HG03108 (cell line): Measurements from ENCODE around the gene MN1.

Experiments used
- ATAC-seq: cut with Tn5 transposase; IDR thresholded peaks from one replicate; pipeline ENCODE4 v1.9.1; 2021; ENCODE audit warnings: moderate library complexity; ENCODE audit not compliant: unreplicated experiment

MN1 gene

GRCh38 chr22:27786291-27786932, 15.1 kb downstream of the MN1 start:
- ATAC-seq: no peak

- ATAC-seq: no peak
These were observed 15.7 kb downstream of the MN1 start for GRCh38 chr22:27785831-27786230.

GRCh38 chr22:27784120-27784475, 17.5 kb downstream of the MN1 start:
- ATAC-seq: no peak

- ATAC-seq: no peak
These were observed 18.0 kb downstream of the MN1 start for GRCh38 chr22:27783436-27784119.

GRCh38 chr22:27782088-27782487, 19.5 kb downstream of the MN1 start:
- no peak for ATAC-seq

- ATAC-seq: no peak
These were observed 21.4 kb downstream of the MN1 start for GRCh38 chr22:27780161-27780575.

- ATAC-seq: no peak
These were observed 21.9 kb downstream of the MN1 start for GRCh38 chr22:27779643-27780042.

GRCh38 chr22:27778294-27779090, 23.1 kb downstream of the MN1 start:
- ATAC-seq: no peak

- no peak for ATAC-seq
These were observed 24.4 kb downstream of the MN1 start for GRCh38 chr22:27777128-27777527.

GRCh38 chr22:27776650-27776958, 25.0 kb downstream of the MN1 start:
- no peak for ATAC-seq

GRCh38 chr22:27775758-27776649, 25.6 kb downstream of the MN1 start:
- ATAC-seq: no peak

- ATAC-seq: no peak
These were observed 26.4 kb downstream of the MN1 start for GRCh38 chr22:27775087-27775698.

- ATAC-seq: no peak
These were observed 27.4 kb downstream of the MN1 start for GRCh38 chr22:27774200-27774599.

- no peak for ATAC-seq
These were observed 28.5 kb downstream of the MN1 start for GRCh38 chr22:27772984-27773498.

- no peak for ATAC-seq
These were observed 29.2 kb downstream of the MN1 start for GRCh38 chr22:27772081-27772983.

GRCh38 chr22:27771637-27772036, 29.9 kb downstream of the MN1 start:
- ATAC-seq: no peak

GRCh38 chr22:27769012-27769411, 32.5 kb downstream of the MN1 start:
- ATAC-seq: no peak

- no peak for ATAC-seq
These were observed 33.4 kb downstream of the MN1 start for GRCh38 chr22:27768027-27768653.

- ATAC-seq: no peak
These were observed 34.9 kb downstream of the MN1 start for GRCh38 chr22:27766679-27767078.
